CD8-positive, alpha-beta memory T cell (primary cell): ENCODE measurements around the gene PPP6R1. TPM values are rescaled to one million over a fixed set of nuclear protein-coding genes. Genes with fewer than 3 reads are reported as not detected.

ENCODE experiments used
- CTCF ChIA-PET: fragments of 350-600 bp; sonication (Branson Sonifier 250); formaldehyde crosslinking; loops from one replicate; lab custom pipeline; 2021; ENCODE audit warnings: antibody characterized with exemption; lab: Charles Lee
- POLR2A ChIA-PET: fragments of 350-600 bp; sonication (Branson Sonifier 250); formaldehyde crosslinking; loops from one replicate; lab custom pipeline; 2021; ENCODE audit warnings: antibody characterized with exemption; lab: Charles Lee
- DNase-seq, 5 donors: peaks; one replicate each; pipeline versions ENCODE4 v3.0.0 to v3.0.0-alpha.2; 2020 to 2022; ENCODE audit warnings: mixed read lengths in 1 of 5
- H3K27ac ChIP-seq: one replicate; pipeline ENCODE4 v1.7.0; 2013; ENCODE audit warnings: low read depth, mild to moderate bottlenecking, low read length, moderate library complexity
- H3K27me3 ChIP-seq: 2 replicates; pipeline ENCODE4 v1.7.0; 2013; ENCODE audit warnings: low read length, mild to moderate bottlenecking; ENCODE audit not compliant: insufficient read depth, poor library complexity, severe bottlenecking
- H3K36me3 ChIP-seq: 2 replicates; pipeline ENCODE4 v1.7.0; 2013; ENCODE audit warnings: mild to moderate bottlenecking, low read length, moderate library complexity; ENCODE audit not compliant: insufficient read depth
- H3K4me1 ChIP-seq: 2 replicates; pipeline ENCODE4 v1.7.0; 2013; ENCODE audit warnings: mild to moderate bottlenecking, low read length, moderate library complexity; ENCODE audit not compliant: insufficient read depth
- H3K4me3 ChIP-seq: 2 replicates; pipeline ENCODE4 v1.7.0; 2013; ENCODE audit warnings: mild to moderate bottlenecking, low read length
- H3K9me3 ChIP-seq: 2 replicates; pipeline ENCODE4 v1.7.0; 2013; ENCODE audit warnings: mild to moderate bottlenecking, low read length
- H3K27ac Mint-ChIP-seq, 8 donors: one replicate each; pipeline ENCODE4 v1.8.0; 2020 to 2021; ENCODE audit warnings: mixed read lengths in 8 of 8, mild to moderate bottlenecking in 6 of 8, inconsistent platforms in 3 of 8, moderate library complexity in 3 of 8
- H3K27me3 Mint-ChIP-seq, 2 donors: one replicate each; pipeline ENCODE4 v1.8.0; 2020 to 2021; ENCODE audit warnings: mixed read lengths in 2 of 2, mild to moderate bottlenecking in 1 of 2, moderate library complexity in 1 of 2
- H3K36me3 Mint-ChIP-seq, 3 donors: one replicate each; pipeline ENCODE4 v1.8.0; 2020 to 2021; ENCODE audit warnings: mixed read lengths in 3 of 3, inconsistent platforms in 1 of 3, mild to moderate bottlenecking in 1 of 3
- H3K4me1 Mint-ChIP-seq, 3 donors: one replicate each; pipeline ENCODE4 v1.8.0; 2020 to 2021; ENCODE audit warnings: mixed read lengths in 3 of 3, inconsistent platforms in 1 of 3, mild to moderate bottlenecking in 1 of 3
- H3K4me3 Mint-ChIP-seq, 7 donors: one replicate each; pipeline ENCODE4 v1.8.0; 2020 to 2021; ENCODE audit warnings: mixed read lengths in 7 of 7, mild to moderate bottlenecking in 6 of 7, moderate library complexity in 4 of 7, inconsistent platforms in 2 of 7
- H3K9me3 Mint-ChIP-seq, 5 donors: one replicate each; pipeline ENCODE4 v1.8.0; 2020 to 2022; ENCODE audit warnings: mixed read lengths in 5 of 5, mild to moderate bottlenecking in 3 of 5, moderate library complexity in 2 of 5, inconsistent platforms in 1 of 5
- polyA plus RNA-seq: library from polyadenylated mRNA; unstranded; fragments of 300-500 nt; fragmentation: Illumina TruSeq; gene quantifications from one replicate; pipeline ENCODE4 v1.2.3, GENCODE V29; 2021
- total RNA-seq, 2 experiments: library from RNA; stranded (reverse); gene quantifications; one replicate each; pipeline ENCODE4 v1.2.3, GENCODE V29; 2021

PPP6R1 gene
- total and polyA plus RNA-seq, 3 experiments from 2014 or later: 143 to 225 (median 216) TPM

DNA sequence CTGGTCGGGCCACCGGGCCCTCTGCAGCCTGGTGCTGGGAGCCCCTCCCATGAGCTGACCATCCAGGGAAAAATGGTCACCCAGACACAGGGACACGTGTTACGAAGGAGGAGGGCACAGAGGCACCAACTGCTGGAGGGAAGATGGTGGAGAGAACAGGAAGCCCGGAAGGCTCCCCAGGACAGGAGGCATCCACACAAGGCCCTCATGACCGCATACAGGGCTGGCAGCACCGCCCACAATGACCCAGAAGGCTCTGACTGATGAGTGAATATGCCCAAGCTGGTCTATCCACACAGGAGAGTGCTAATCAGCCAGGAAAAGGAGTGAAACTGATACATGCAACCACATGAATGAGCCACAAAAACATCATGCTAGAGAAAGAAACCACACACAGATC lies 16.3 kb downstream of the PPP6R1 start:
- Mint-ChIP-seq H3K4me1 (peaks cover 4 to 8% (median 4%) of the 10 kb centered on the region in 3 donors), H3K27ac (peak overlapping the region in 3 of 8 donors; percentile 36 to 70 (median 52)), H3K27me3 (no peaks in the 10 kb centered on the region), H3K4me3 (no peak overlapping the region), H3K9me3 (no peaks in the 10 kb centered on the region), H3K36me3 (peaks cover 0 to 87% (median 9%) of the 10 kb centered on the region in 3 donors)
- DNase-seq: no peak
- H3K27ac ChIP-seq: no peak overlapping the region
- ChIA-PET POLR2A (no interaction called here), CTCF (no interaction called here)
- peaks cover 6% of the 10 kb centered on the region for H3K4me1 ChIP-seq
- no peaks in the 10 kb centered on the region for H3K27me3 ChIP-seq
- H3K9me3 ChIP-seq: no peaks in the 10 kb centered on the region
- H3K36me3 ChIP-seq: peaks cover 86% of the 10 kb centered on the region
- no peak overlapping the region for H3K4me3 ChIP-seq

DNA sequence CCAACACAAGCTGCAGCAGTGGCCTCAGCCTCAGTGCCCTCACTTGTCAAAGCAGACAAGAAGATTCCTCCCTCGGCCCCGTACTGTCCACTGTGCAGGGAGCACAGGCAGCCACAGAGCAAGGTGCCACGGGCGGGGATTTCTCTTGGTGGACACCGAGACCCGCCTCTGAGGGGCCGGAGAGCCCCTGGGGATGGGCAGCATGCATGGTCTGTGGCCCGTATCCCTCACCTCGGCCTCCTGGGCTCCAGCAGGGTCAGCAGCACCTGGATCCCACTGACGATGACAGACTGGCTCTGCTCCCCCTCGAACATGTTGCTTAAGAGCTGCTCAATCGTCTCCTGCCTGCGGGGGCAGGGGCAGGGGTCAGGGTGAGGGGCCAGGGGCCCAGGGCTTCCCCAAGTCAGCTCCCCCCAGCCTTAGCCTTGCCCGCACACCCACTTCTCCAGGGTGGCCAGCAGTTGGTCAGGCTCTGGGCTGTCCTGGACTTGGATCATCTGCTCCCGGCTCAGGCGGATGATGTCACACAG lies 16.8 kb downstream of the PPP6R1 start:
- POLR2A ChIA-PET: no interaction called here
- Histone ChIP-seq H3K27ac (no peak overlapping the region), H3K36me3 (peaks cover 91% of the 10 kb centered on the region), H3K27me3 (no peaks in the 10 kb centered on the region), H3K9me3 (no peaks in the 10 kb centered on the region), H3K4me3 (no peak overlapping the region), H3K4me1 (peaks cover 1% of the 10 kb centered on the region)
- no peak for DNase-seq
- Mint-ChIP-seq H3K27me3 (no peaks in the 10 kb centered on the region), H3K4me3 (no peak overlapping the region), H3K4me1 (peaks cover 2 to 4% (median 3%) of the 10 kb centered on the region in 3 donors), H3K9me3 (no peaks in the 10 kb centered on the region), H3K27ac (no peak overlapping the region), H3K36me3 (peaks cover 0 to 90% (median 12%) of the 10 kb centered on the region in 3 donors)
- CTCF ChIA-PET: interaction anchor here (0.6 kb wide), 1 partner anchor 10 kb away, joined by 3 read pairs; no protein-coding TSS in a partner anchor

DNA sequence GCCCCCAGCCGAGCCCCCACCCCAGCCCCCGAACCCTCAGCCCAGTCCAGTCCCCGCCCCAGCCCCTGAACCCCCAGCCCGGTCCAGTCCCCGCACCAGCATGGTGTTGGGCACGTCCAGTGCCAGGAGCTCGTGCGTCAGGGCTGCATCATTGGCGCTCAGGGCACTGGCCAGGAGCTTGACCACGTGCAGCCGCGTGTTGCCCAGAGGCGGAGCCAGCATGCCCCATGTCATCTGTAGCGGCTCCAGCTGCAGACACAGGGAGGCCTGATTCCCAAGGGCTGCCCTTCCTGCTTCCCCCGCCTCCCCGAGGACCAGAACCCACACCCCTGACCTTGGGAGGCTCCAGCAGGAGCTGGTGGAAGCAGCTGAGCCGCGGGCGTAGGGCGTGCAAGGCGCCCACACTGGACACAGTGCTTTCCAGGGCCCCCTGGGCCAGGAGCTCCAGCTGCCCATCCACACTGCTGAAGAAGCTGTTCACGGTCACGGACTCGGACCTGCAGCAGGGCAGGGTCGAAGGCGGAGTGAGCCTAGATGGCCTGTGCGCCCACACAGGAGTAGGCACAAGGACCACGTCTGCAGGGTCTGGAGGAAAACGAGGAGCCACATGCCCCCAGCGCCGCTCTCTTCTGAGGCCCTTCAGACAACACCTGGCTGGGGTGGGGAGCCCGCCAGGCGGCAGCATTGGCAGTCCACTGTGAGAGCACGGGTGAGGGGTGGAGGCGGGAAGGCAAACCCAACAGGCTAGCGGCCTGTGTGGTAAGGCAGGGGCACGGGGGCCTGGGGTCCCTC lies 17.5 kb downstream of the PPP6R1 start:
- no peaks in the 10 kb centered on the region for H3K4me1 ChIP-seq
- Mint-ChIP-seq H3K9me3 (no peaks in the 10 kb centered on the region), H3K27ac (peak overlapping the region in 1 of 8 donors; percentile 91), H3K27me3 (no peaks in the 10 kb centered on the region), H3K4me1 (peaks cover 2 to 4% (median 3%) of the 10 kb centered on the region in 3 donors), H3K36me3 (peaks cover 0 to 93% (median 12%) of the 10 kb centered on the region in 3 donors), H3K4me3 (no peak overlapping the region)
- H3K27ac ChIP-seq: no peak overlapping the region
- H3K4me3 ChIP-seq: no peak overlapping the region
- ChIA-PET CTCF (interaction anchor here (0.6 kb wide), 1 partner anchor 11 kb away, joined by 3 read pairs; no protein-coding TSS in a partner anchor), POLR2A (no interaction called here)
- no peaks in the 10 kb centered on the region for H3K27me3 ChIP-seq
- DNase-seq: no peak
- peaks cover 93% of the 10 kb centered on the region for H3K36me3 ChIP-seq
- H3K9me3 ChIP-seq: no peaks in the 10 kb centered on the region

GRCh38 chr19:55240713-55241020 lies 18.1 kb downstream of the PPP6R1 start:
- Histone ChIP-seq H3K27ac (no peak overlapping the region), H3K36me3 (peaks cover 94% of the 10 kb centered on the region), H3K27me3 (no peaks in the 10 kb centered on the region), H3K4me3 (no peak overlapping the region), H3K9me3 (no peaks in the 10 kb centered on the region), H3K4me1 (no peaks in the 10 kb centered on the region)
- Mint-ChIP-seq H3K36me3 (peaks cover 0 to 93% (median 12%) of the 10 kb centered on the region in 3 donors), H3K27me3 (no peaks in the 10 kb centered on the region), H3K9me3 (no peaks in the 10 kb centered on the region), H3K4me1 (peaks cover 2 to 4% (median 3%) of the 10 kb centered on the region in 3 donors), H3K27ac (no peak overlapping the region), H3K4me3 (no peak overlapping the region)
- DNase-seq: no peak
- ChIA-PET POLR2A (no interaction called here), CTCF (interaction anchor here (1.8 kb wide), 1 partner anchor 19 kb away, joined by 4 read pairs; no protein-coding TSS in a partner anchor)

GRCh38 chr19:55239004-55239403 lies 19.8 kb downstream of the PPP6R1 start:
- H3K36me3 ChIP-seq: peaks cover 88% of the 10 kb centered on the region
- Mint-ChIP-seq H3K9me3 (no peaks in the 10 kb centered on the region), H3K27ac (no peak overlapping the region), H3K27me3 (no peaks in the 10 kb centered on the region), H3K4me3 (peak overlapping the region in 1 of 7 donors; percentile 63), H3K36me3 (peaks cover 4 to 89% (median 17%) of the 10 kb centered on the region in 3 donors), H3K4me1 (peaks cover 3 to 9% (median 8%) of the 10 kb centered on the region in 3 donors)
- no peaks in the 10 kb centered on the region for H3K27me3 ChIP-seq
- H3K9me3 ChIP-seq: no peaks in the 10 kb centered on the region
- ChIA-PET CTCF (interaction anchor here (1.8 kb wide), 1 partner anchor 21 kb away, joined by 4 read pairs; no protein-coding TSS in a partner anchor), POLR2A (no interaction called here)
- H3K4me3 ChIP-seq: no peak overlapping the region
- no peaks in the 10 kb centered on the region for H3K4me1 ChIP-seq
- no peak for DNase-seq
- H3K27ac ChIP-seq: no peak overlapping the region

- ChIA-PET CTCF (no interaction called here), POLR2A (no interaction called here)
- H3K36me3 Mint-ChIP-seq: peaks cover 4 to 90% (median 17%) of the 10 kb centered on the region in 3 donors
These were observed 20.8 kb downstream of the PPP6R1 start for GRCh38 chr19:55238030-55238429.

DNA sequence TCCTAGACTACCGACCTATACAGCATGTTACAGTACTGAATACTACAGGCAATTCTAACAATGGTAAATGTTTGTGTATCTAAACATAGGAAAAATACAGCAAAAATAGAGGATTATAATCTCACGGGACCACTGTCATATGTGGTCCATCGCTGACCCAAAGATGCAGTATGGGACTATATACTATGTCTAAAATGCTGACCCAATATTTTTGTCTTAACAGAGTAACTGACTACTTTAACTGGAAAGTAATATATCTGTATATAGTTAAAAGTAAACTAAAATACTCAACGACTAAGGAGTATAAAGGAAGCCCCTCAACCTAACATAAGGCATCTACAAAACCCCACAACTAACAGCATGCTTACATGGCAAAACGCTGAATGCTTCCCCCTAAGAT lies 25.8 kb downstream of the PPP6R1 start:
- H3K9me3 ChIP-seq: no peaks in the 10 kb centered on the region
- Mint-ChIP-seq H3K27me3 (no peaks in the 10 kb centered on the region), H3K9me3 (no peaks in the 10 kb centered on the region), H3K4me3 (no peak overlapping the region), H3K36me3 (peaks cover 4 to 90% (median 14%) of the 10 kb centered on the region in 3 donors), H3K4me1 (peaks cover 4 to 7% (median 4%) of the 10 kb centered on the region in 3 donors), H3K27ac (peak overlapping the region in 2 of 8 donors; percentile 31 to 75)
- ChIA-PET CTCF (no interaction called here), POLR2A (no interaction called here)
- H3K36me3 ChIP-seq: peaks cover 68% of the 10 kb centered on the region
- H3K27me3 ChIP-seq: no peaks in the 10 kb centered on the region
- H3K4me1 ChIP-seq: no peaks in the 10 kb centered on the region
- H3K4me3 ChIP-seq: no peak overlapping the region
- DNase-seq: no peak
- H3K27ac ChIP-seq: no peak overlapping the region

More at GRCh38 chr19:55238030-55238429, 20.8 kb downstream of the PPP6R1 start:
- no peaks in the 10 kb centered on the region for H3K9me3 ChIP-seq
- no peak overlapping the region for H3K4me3 Mint-ChIP-seq
- no peaks in the 10 kb centered on the region for H3K27me3 ChIP-seq
- no peaks in the 10 kb centered on the region for H3K9me3 Mint-ChIP-seq
- H3K27ac ChIP-seq: no peak overlapping the region
- H3K36me3 ChIP-seq: peaks cover 85% of the 10 kb centered on the region
- peaks cover 6 to 9% (median 8%) of the 10 kb centered on the region in 3 donors for H3K4me1 Mint-ChIP-seq
- no peak for DNase-seq
- no peaks in the 10 kb centered on the region for H3K27me3 Mint-ChIP-seq
- no peak overlapping the region for H3K27ac Mint-ChIP-seq
- no peak overlapping the region for H3K4me3 ChIP-seq
- H3K4me1 ChIP-seq: no peaks in the 10 kb centered on the region

DNA sequence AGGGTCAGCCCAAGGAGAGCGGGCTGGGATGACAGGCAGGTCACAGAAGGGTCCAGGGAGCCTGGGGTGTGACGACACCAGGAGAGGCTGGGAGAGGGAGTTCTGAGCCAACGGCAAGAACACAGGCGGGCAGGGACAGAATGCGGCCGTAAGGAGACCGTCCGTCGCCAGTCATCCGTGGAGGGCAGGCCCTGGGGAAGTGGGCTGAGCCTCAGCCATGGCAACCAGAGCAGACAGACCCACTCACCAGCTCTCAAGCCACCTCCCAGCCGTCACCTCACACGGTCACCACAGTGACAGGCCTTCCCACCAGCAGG lies 26.6 kb downstream of the PPP6R1 start:
- H3K4me1 ChIP-seq: no peaks in the 10 kb centered on the region
- Mint-ChIP-seq H3K36me3 (peaks cover 4 to 89% (median 14%) of the 10 kb centered on the region in 3 donors), H3K9me3 (no peaks in the 10 kb centered on the region), H3K27ac (peak overlapping the region in 1 of 8 donors; percentile 42), H3K4me1 (peaks cover 4 to 7% (median 4%) of the 10 kb centered on the region in 3 donors), H3K4me3 (no peak overlapping the region), H3K27me3 (no peaks in the 10 kb centered on the region)
- no peaks in the 10 kb centered on the region for H3K27me3 ChIP-seq
- H3K36me3 ChIP-seq: peaks cover 61% of the 10 kb centered on the region
- no peak overlapping the region for H3K4me3 ChIP-seq
- no peaks in the 10 kb centered on the region for H3K9me3 ChIP-seq
- POLR2A ChIA-PET: no interaction called here
- no peak overlapping the region for H3K27ac ChIP-seq
- no peak for DNase-seq
- CTCF ChIA-PET: no interaction called here
